Glomerular endothelial cell (primary cell): ENCODE data around the gene TPSG1. TPM values are rescaled to one million over a fixed set of nuclear protein-coding genes. Genes with fewer than 3 reads are reported as not detected.
"Not testable (repeated sequence)": the region's sequence is repeated elsewhere in the genome, so short reads cannot be mapped to it uniquely, and the experiment has no call there.

Experiments used
- DNase-seq: peaks from one replicate; pipeline ENCODE4 v3.0.0-alpha.2; 2011; ENCODE audit warnings: low read depth, low spot score; ENCODE audit errors: extremely low read depth
- total RNA-seq: library from RNA; depleted of rRNA; stranded (reverse); fragments of >200 nt; gene quantifications from 2 replicates; pipeline ENCODE4 v1.2.3, GENCODE V29; 2015

The TPSG1 gene
- total RNA-seq, 1 donor from 2014 or later: not detected

DNA sequence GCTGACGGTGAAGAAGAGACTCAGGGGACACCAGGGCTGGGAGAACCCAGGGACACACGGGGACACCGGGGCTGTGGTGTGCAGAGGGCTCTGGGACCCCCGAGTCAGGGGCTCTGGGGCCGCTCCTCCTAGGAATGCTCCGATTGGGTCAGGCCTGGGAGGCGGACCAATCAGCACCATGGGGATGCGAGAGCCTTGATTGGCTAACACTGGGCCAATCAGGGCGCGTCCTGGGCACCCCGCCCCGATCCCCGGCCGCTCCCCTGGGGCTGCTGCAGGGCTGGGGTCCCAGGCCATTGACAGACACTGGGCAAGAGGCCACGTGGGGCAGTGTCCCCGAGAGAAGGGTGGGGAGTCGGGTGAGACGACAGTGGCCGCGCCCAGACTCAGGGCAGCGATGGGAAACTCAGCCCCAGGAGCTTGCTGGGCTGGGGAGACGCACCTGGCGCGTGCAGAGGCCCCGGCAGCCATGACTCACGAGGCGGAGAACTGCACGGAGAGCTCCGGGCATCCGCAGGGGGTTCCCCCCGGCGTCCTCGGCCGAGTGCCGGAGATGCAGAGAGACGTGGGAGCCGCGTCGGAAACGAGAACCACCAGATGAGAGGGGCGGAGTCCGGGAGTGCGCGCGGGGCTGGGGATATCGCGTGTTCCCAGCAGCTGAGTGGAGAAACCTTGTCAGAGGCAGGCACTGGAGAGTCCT, 7.1 kb upstream of the TPSG1 start:
- not testable (repeated sequence) for DNase-seq

DNA sequence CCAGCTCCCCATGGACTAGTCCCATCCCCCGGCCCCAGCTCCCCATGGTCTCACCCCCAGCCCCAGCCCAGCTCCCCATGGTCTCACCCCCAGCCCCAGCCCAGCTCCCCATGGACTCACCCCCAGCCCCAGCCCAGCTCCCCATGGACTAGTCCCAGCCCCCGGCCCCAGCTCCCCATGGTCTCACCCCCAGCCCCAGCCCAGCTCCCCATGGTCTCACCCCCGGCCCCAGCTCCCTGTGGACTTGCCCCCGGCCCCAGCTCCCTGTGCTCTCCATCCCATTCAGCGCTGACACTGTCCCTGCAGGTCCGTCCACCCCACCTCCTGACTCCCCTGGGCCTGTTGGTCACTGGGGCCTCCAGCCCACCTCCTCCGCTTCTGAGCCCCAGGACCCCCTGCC, 6.2 kb upstream of the TPSG1 start:
- DNase-seq: not testable (repeated sequence)

DNA sequence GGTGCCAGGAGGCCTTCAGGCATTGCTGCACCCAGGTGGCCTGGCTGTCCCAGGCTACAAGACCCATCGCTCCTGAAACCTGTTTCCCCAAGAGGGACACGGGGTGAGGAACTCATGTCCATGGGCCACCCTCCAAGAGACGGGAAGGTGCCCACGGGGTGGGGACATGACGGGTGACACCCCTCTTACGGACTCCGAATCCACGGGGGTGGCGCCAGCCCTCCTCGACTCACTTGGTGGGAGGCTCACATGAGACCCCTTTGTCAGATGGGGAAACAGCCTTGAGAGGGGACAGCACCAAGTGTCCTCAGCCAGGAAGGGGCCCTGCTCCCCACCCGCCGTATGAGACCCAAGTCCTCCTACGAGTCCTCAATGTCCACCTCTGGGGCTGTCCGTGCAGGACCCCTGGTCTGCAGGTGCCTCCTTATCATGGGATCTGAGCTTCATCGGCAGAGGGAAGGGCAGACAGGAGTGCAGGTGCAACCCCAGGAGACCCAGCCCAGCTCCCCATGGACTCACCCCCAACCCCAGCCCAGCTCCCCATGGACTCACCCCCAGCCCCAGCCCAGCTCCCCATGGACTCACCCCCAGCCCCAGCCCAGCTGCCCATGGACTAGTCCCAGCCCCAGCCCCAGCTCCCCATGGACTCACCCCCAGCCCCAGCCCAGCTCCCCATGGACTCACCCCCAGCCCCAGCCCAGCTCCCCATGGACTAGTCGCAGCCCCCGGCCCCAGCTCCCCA, 5.6 kb upstream of the TPSG1 start:
- DNase-seq: not testable (repeated sequence)

DNA sequence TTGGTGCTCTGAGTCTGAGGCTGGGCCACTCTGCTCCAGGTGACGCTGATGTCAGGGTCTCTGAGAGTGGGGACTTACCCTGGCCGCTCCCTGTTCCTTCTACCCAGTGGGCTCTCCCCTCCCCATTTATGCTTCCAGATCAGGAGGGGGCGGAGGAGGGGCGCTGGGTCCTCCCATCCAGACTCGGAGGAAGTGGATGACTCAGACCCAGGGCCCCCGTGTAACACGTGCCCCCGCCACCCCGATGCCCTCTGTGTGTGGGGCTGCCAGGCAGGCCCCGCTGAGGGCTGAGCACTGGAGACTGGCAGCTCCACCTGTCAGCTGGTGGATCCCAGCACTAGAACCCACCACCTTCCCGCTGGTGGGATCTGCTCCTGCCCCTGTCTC, 5.0 kb upstream of the TPSG1 start, which contains the start of gene TPSB2:
TPSB2 (minus strand) TSS at position 101 of the 387 bp plus-strand sequence. CDS start 233 bp downstream, outside the sequence.
- DNase-seq: not testable (repeated sequence)

DNA sequence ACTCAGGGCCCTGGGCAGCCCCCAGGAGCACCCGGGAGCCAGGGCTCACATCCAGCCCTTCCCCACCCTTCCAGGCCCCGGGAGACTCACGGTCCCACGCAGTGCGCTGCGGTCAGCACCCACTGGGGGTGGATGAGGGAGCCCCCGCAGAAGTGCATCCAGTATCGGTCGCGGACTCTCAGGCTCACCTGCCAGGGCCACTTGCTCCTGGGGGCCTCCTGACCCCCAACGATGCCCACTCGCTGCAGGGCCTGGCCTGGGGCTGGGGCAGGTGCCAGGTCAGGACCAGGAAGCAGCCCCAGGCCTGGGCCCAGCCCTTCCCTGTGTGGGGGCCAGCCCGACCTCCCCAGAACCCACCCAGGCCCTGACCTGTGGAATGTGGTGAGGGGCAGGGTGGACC, 4.4 kb upstream of the TPSG1 start:
- DNase-seq: not testable (repeated sequence)

DNA sequence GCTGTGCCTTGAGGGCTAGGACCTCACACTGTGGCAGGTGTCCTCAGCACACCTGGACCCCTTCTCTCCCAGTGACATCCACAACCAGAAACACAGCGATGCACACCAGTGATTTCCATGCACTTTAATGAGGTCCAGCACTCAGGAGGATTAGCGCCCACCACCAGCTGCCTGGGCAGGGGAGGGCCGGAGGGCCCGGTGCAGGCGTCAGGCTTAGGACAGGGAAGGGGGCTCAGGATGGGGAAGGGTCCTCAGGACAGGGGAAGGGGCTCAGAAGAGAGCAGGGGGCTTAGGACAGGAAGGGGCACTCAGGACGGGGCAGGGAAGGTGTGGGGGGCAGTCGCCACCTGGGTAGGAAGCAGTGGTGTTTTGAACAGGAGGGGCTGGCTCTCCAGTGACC, 3.2 kb upstream of the TPSG1 start:
- DNase-seq: not testable (repeated sequence)

DNA sequence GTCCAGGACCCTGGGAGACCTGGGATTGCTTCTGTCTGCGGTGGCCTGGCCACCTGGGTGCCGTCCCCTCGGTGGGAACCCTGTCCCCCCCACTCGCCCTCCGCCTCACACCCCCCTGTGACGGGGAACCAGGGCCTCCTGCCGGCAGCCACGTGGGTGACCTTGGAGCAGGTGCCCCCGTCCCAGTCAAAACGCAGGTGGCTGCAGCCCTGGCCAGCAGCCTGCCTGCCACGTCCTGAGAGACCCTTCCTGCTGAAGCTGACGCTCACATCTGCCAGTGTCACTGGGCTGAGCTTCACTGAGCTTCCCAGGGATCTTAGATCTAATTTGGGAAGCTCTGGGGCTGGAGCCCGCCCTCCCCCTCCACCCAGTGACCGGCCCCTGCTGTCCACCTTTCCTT, 1.6 kb upstream of the TPSG1 start:
- not testable (repeated sequence) for DNase-seq

DNA sequence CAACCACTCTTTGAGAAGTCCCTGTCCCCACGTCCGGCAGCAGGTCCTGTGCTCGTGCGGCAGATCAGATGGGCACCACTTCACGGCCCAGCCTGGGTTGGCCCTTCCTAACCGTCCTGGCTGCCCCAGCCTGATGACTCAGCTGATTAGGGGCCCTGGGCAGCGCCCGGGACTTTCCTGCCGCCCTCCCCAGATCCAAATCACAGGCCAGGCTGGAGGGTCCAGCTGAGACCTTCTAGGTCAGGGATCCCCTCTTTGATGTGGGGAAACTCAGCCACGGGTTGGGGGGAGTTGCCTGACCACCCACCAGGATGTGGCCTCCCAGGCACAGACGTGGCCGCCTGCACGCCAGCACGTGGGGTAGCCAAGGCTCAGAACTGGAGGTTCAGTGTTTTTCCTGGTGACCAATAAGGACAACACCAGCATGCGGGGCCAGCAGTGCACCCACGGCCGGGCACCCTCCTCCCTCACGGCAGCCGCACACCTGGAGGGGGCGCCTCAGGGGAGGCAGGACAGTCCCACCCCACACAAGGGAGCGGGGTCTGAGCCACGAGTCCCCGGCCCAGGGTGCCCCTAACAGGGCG, 752 bp upstream of the TPSG1 start:
- DNase-seq: not testable (repeated sequence)

DNA sequence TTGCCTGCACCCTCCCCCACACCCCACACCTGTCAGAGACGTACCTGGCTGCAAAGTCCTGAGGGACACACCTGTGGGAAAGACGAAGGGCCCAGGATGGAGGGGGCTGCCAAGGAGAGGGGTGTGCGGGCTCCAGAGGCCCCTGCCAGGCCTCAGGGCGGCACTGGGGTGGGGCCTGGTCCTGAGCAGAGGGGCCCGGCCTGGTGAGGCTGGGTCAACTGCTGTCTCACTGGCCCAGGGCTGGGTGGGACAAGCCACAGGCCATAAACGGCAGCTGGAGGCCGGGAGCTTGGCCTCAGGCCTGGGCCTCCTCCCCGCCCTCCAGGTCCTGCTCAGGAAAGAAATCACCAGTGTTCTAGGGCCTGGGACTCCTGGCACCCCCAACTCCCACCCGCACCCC, 510 bp downstream of the TPSG1 start:
- no peak for DNase-seq

DNA sequence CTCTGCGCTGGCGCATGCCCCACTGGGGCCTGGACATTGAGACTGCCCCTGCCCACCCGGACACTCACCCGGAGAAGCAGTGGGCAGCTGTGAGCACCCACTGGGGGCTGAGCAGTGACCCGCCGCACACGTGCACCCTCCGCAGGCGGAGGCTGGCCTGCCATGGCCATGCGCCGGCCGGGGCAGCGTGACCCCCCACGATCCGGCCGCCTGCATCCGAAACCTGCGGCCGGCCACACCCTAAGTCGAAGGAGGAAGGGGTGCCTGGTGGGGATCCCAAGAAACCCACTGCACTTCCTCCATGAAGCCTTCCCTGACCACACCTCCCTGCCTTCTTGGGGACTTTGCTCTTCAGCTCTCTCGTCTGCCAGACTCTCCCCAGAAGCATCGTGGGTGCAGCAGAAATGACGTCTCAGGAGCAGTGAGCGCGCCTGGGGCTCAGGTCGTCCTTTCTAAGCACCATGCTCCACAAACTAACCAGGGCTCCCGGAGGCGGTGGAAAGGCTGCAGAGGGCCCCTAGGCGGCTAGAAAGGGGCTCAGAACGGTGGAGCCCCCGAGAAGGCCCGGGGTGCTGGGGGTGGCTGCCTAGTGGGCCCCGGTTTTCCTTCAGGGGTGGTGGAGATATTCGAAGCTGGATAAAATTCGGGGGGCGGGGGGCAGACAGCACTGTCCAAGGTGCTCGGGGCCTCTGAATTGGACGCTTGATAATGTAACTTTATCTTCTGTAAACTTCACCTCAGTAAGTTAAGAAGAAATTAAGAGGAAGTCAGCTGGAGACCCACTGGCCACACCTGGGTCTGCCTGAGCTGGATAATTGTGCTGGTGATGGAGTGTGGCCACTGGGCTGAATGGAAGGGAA, 1.5 kb downstream of the TPSG1 start:
- DNase-seq: no peak

DNA sequence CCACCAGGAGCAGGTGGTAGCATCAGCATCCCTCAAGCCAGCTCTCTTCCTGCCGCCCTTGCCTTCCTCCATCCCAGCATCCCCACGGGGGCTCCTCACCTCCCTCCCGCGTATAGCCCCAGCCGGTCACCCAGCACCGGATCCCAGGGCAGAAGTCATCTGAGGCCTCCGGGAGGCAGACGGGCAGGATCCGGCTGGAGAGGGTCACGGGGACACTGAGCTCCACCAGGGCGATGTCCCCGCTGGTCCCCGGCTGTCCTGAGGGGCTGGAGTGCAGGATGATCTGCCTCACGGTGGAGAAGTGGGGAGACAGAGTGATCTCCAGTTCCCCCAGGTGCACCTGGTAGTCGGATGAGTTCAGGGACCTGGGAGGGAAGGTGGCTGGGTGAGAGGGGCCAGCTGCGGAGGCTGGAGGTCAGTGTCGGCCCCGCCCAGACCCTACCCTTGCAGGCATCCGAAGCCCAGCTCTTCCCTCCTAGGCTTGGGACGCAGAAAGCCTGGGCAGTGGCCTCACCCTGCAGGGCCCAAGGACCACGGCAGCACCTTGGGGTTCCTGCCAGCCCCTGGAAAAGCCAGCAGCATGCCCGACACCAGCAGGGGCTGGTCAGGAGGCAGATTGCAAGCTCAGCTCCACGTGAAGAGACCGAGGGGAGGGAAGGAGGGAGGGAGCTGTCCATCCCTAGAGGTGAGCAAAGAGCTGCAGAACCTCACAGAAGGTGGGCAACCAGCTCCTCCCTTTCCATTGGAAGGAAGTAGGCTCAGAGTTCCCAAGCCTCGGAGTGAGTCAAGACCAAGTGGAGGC, 2.3 kb downstream of the TPSG1 start:
- DNase-seq: no peak

DNA sequence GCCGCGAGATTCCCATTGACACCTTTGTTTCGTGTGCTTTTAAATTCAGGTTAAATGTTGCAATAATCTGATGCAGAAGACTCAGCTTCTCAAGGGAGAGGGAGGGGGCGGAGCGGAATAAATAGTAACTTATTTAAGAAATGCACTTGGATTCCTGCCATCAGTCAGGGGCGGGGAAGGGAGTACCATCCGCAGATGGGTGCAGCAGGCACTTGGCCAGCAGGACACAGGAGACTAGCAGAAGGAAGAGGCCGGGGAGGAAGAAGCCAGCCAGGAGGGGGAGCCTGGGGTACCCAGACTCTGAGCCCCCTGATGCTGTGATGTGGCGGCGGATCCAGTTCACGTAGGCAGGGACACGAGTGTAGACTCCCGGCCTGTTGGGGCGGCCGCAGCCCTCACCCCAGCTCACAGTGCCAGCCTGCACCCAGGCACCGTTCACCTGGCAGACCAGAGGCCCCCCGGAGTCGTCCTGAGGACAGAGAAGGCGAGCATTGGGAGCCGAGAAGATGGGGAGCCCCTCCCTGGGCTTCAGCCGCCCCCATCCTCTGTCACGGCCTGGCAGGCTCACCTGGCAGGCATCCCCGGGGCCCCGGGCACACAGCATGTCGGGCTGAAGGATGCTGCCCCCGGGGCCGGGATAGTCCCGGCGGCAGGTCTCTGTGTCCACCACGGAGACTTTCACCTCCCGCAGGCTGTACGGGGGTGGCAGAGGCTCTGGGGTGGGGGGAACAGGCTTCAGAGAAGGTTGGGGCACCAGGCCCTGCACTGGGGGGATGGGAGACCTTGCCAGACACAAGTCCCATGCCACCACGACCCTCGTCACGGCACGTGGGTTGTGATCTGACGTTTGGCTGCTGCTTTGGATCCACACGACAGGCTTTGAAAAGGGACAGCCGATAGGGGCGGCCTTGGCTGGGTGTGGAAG, 3.2 kb downstream of the TPSG1 start:
- DNase-seq: no peak

DNA sequence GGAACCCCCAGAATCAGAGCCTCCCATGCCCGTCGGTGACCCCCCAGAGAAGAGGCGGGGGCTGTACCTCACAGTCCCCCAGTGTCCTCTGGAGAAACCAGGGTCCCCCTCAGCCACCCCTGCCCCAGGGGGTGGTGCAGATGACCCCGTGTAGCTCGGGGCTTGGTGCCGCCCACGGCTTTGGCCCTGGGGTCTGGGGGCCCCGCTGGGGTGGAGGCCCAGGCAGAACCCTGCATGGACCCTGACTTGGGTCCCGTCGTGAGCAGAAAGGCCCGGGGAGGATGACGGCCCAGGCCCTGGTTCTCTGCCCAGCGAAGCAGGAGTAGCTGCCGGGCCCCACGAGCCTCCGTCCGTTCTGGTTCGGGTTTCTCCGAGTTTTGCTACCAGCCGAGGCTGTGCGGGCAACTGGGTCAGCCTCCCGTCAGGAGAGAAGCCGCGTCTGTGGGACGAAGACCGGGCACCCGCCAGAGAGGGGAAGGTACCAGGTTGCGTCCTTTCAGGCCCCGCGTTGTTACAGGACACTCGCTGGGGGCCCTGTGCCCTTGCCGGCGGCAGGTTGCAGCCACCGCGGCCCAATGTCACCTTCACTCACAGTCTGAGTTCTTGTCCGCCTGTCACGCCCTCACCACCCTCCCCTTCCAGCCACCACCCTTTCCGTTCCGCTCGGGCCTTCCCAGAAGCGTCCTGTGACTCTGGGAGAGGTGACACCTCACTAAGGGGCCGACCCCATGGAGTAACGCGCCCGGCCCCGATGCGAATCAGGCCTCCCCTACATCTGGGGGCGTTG, 4.0 kb downstream of the TPSG1 start:
- DNase-seq: no peak

DNA sequence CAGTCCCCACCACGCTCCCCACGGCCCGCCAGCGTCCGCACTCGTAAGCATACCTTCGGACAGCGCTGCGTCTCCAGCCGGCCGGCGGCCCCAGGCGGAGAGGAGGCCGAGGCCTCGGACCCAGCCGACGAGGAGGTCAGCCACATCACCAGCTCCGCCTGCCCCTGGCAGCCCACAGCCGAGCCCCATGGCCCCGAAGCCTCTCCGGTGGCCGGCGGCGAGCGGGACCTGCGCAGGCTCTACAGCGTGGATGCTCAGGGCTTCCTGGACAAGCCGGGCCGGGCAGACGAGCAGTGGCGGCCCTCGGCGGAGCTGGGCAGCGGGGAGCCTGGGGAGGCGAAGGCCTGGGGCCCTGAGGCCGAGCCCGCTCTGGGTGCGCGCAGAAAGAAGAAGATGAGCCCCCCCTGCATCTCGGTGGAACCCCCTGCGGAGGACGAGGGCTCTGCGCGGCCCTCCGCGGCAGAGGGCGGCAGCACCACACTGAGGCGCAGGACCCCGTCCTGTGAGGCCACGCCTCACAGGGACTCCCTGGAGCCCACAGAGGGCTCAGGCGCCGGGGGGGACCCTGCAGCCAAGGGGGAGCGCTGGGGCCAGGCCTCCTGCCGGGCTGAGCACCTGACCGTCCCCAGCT, 4.9 kb downstream of the TPSG1 start:
- DNase-seq: no peak

DNA sequence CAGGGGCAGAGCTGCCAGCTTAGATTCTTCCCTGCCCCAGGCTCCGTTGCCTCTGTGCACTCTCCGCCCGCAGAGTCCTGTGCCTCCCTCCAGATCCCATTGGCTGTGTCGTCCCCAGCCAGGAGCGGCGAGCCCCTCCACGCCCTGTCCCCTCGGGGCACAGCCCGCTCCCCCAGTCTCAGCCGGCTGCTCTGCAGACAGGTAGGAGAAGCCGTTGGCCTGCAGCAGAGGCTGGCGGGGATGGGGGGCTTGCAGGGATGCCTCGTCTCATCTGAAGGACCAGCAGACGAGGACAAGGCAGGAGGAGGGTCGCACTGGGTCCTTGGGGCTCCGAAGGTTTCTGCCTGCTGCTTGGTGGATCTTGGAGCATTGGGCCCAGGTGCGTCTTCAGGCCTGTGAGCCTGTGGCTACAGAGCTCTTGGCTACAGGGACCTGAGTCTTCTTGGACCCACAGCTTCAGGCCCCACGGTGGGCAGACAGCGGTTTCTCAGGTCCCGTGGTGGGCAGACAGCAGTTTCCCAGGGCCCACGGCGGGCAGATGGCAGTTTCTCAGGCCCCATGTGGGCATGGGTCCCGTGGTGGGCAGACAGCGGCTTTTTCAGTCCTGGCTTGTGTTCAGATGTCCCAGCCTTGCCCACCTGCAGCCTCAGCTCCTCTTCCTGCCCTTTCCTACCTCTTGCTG, 6.0 kb downstream of the TPSG1 start:
- no peak for DNase-seq

DNA sequence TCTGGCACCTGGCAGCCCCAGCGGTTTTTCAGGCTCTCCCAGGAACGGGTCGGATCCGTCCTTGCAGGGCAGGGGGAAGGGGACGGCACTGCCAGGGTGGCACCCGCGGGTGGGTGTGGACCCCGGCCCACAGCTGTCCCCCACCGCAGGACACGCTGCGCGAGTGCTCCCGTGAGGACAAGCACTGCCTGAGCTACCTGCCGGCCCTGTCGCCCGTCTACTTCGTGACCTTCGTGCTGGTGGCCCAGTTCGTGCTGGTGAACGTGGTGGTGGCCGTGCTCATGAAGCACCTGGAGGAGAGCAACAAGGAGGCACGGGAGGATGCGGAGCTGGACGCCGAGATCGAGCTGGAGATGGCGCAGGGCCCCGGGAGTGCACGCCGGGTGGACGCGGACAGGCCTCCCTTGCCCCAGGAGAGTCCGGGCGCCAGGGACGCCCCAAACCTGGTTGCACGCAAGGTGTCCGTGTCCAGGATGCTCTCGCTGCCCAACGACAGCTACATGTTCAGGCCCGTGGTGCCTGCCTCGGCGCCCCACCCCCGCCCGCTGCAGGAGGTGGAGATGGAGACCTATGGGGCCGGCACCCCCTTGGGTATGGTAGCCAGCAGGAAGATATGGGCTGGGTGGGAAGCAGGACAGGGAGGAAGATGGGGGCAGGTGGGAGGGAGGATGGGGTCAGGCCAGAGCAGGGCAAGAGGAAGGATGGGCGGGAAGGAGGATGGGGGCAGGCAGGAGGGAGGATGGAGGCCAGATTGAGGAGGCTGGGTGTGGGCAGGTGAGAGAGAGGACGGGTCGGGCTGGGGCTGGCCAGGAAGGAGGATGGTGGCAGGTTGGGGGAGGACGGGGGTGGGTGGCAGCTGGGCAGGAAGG, 6.8 kb downstream of the TPSG1 start:
- no peak for DNase-seq
